HUDEP-2 (cell line): Measurements from ENCODE around the gene C13orf46.
"Not testable (repeated sequence)": the region's sequence is repeated elsewhere in the genome, so short reads cannot be mapped to it uniquely, and the experiment has no call there.

Source experiments
- DNase-seq, 76 experiments: peaks; one replicate each; lab custom pipeline; 2025; ENCODE audit not compliant: unreplicated experiment in 76 of 76; lab: John Stamatoyannopoulos, UW

Gene C13orf46

DNA sequence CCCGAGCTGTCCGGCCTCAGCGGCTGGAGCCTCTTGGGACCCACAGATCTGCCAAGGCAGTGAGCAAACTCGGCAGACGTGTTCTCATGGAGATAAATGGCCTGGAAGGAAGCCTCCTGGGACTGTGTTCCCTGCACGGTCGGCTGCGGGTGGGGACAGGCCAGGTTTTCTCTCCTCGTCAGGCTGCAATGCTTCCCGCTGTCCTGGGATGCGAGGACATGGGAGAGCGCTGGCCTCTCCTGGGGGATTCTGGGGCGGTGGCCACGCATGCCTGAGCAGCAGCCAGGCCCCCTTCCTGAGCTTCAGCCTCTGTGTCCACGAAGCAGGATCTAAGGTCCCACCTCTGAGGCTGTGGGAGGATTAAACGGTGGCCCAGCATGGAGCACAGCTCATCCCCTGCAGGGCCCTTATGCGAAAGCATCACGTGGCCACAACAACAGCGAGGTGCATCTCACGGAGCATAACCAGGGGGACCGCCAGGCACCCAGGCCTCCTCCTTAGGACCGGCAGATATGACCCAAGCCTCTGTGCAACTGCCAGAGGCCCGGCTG, 21.2 kb upstream of the C13orf46 start:
- DNase-seq, result no peak

DNA sequence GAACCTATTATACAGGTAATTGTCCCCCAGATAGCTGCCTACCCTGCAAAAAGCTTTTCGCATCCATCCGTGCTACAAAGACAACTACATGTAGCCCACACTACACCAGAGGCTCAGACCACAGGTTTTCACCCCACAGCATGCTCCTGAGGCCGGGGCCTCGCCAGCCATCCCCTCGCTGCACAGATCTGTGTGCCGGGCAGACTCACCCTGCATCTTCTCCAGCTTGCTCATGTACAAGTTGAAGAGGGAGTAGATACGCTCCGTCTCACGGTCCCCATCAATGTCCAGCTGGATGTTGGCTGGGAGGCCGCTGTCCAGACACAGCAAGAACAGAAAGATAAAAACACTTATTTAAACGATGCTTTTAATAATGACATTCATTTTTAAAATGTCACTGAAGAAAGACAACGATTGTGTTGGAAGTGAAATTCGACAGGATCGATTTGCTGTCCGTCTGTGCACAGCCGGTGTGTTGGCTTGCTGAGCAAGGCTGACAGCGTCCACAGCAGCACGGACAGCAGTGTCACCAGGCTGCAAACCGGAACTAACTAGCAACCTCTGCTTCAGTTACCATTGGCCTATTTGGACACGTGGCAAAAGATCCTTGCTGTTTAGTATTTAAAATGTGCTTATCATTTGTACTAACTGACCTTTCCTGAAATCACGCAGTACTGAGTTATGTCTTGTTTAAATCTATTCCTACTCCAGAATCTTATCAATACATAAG, 18.6 kb upstream of the C13orf46 start:
- DNase-seq, result no peak

DNA sequence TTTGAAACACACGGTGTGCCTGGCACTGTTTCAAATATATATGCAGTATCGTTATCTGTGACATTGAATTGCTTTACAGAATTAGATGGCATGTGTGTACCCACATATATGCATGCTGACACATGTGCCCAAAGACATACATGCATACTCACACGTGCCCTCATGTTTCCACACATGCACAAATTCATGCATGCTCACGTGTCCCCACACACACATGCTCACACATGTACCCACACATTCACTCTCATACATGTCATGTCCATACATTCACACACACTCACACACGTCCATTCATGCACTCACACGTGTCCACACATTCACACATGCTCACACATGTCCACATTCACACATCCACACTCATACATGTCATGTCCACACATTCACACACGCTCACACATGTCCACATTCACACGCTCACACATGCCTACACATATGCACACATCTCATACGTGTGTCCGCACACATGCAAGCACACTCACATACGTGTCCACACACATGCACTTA, 17.9 kb upstream of the C13orf46 start:
- no peak for DNase-seq

DNA sequence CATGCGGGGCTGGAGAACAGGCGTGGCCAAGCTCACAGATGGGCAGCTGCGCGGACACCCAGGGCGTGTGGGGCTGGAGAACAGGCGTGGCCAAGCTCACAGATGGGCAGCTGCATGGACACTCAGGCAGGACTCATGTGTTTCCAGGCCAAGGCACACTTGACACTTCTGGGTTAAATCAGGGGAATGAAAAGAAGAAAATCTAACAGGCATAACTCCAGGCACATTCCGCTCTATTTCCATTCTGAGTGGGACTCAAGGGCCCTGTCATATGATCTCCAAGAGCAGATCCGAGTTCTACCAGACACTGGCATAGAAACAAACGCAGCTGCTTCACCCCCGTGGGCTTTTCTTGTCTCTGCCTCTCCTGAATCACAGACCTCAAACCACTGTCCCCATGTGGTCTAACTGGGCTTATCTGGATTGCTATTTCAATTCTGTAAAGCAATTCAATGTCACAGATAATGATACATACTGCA, 17.4 kb upstream of the C13orf46 start:
- DNase-seq, result no peak

DNA sequence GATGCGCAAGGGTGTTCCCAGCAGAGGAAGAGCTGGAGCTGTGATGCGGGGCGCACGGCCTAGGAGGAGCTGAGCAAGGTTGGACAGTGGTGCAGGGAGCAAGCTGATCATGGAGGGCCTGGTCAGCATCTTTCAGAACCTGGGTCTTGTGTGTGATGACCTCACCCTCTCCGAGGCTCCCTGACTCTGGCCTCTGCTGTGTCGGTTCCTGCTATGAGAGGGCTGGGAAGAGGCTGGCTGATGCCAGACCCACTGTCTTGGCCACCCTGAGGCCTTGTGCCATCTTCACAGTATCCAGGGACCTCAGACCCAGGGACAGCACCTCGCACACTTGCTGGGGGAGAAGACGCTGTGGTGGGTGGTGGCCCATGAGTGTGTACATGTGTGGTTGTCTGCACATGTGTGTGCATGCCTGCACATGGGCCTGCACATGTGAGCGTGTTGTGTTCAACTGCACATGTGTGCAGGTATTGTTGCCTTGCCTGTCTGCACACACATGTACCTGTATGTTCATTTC, 16.5 kb upstream of the C13orf46 start:
- DNase-seq, result no peak

DNA sequence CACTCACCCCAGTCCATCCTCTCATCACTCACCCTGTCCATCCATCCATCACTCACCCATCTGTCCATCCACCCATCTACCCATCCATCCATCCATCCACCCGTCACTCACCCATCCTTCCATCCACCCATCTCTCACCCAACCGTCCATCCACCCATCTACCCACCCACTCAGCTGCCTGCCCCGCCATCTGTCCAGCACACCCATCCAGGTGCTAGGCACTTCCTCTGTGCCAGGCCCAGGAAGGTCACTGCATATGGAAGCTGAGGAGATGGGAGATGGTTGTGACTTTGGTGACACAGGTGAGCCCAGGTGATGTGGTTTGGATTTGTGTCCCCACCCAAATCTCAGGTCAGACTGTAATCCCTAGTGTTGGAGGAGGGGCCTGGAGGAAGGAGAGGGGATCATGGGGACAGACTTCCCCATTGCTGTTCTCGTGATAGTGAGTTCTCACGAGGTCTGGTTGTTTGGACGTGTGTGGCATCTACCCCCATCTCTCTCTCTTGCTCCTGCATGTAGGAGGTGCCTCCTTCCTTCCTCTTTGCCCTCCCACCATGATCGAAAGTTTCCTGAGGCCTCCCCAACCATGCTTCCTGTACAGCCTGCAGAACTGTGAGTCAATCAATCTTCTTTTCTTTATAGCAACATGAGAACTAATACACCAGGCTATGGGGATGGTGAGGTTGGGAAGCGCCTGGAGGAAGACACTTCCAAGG, 15.9 kb upstream of the C13orf46 start:
- no peak for DNase-seq

DNA sequence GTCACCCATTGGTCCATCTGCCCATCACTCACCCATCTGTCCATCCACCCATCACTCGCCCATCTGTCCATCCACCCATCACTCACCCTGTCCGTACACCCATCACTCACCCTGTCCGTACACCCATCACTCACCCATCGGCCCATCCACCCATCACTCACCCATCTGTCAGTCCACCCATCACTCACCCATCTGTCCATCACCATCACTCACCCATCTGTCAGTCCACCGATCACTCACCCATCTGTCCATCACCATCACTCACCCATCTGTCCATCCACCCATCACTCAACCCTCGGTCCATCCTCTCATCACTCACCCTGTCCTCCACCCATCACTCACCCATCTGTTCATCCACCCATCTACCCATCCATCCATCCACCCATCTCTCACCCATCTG, 15.0 kb upstream of the C13orf46 start:
- DNase-seq, result not testable (repeated sequence)

DNA sequence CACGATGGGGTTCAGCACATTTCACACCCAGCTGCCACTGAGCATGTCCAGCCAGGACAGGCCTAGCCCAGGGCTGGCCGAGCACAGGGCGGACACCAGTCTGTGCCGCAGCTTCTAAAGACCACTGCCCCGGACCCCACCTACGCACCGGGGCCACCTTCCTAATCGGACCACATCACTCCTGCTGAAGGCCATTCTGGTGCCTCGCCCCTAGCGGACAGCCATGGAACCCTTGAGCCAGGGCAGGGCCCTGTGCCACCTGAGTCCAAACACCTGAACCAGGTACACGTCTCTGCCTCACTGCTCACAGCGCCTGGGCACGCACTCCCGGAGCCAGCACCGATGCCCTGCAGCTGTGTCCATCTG, 8.4 kb upstream of the C13orf46 start:
- no peak for DNase-seq

DNA sequence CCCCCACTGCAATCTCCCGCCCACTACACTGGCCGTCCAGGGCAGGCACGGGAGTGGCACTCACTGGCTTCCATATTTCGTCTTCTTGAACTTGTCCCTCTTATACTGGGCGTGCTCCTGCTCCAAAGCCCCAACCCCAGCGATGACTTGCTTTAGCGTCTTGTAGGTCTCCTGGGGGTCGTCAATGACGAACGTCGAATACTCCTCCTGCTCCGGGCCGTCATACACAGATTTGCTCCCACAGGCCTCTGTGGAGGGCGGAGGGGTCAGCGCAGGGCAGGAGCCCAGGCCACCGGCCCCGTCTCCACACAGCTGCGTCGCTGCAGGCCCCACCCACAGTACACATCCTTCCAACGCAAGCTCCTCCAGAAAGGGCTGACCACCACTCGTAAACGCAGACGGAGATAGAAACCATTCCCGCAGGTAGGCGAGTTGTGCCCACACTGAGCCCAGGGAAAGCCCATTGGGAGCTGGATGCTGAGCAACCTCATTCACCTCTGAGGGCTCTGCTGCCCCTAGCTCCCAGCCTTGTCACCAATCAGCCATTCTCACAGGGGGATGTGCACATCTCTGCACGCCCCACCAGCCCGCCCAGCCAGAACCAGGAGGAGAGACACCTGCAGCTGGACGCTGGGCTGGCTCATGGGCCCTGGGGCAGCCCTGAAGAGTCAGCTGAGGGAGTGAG, 7.9 kb upstream of the C13orf46 start:
- DNase-seq, result no peak

DNA sequence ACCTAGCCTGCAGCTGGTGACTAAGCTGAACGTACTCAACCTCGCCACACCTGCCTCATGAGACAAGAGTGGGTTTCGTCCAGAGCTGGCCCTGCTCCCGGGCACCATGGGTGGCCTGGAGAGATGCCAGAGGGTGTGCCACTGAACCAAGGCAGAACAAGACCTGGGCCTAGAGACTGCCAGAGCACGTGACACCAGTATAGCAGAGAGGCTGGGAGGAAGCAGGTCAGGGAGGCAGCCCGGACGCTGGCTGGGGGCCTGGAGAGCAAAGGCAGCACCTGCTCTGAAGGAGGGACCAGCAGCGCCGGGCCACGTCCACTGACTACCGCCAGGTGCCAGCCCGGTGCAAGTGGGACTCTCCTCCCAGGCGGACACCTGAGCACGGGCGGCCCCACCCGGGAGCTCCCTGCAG, 7.3 kb upstream of the C13orf46 start:
- peak in 61 of 76 experiments; percentile 11 to 94 (median 63) for DNase-seq

DNA sequence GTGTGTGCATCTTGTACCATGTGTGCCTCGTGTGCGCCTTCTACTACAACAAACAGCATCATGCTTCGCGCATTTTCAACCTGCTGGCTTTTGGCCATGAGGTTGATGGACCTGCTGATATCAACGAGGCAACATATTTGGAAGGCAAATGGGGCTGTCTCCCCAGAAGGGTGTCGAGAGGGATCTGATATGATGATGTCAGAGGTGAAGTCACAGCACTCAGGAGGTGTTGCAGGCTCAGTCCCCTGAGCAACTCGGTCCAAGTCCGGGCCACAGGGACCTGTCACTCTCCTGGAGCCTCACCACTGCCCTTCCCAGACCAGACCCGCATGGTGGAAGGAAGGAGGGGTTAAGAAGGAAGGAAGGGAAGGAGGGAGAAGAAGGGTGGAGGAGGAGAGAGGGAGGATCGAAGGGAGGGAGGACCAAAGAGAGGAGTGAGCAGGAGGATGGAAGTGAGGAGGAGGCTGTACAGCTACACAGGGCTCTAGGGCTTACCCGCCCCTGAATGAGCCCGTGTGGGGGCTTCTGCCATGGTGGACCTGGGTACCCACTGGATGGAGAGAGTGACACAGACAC, 6.7 kb upstream of the C13orf46 start:
- no peak for DNase-seq

DNA sequence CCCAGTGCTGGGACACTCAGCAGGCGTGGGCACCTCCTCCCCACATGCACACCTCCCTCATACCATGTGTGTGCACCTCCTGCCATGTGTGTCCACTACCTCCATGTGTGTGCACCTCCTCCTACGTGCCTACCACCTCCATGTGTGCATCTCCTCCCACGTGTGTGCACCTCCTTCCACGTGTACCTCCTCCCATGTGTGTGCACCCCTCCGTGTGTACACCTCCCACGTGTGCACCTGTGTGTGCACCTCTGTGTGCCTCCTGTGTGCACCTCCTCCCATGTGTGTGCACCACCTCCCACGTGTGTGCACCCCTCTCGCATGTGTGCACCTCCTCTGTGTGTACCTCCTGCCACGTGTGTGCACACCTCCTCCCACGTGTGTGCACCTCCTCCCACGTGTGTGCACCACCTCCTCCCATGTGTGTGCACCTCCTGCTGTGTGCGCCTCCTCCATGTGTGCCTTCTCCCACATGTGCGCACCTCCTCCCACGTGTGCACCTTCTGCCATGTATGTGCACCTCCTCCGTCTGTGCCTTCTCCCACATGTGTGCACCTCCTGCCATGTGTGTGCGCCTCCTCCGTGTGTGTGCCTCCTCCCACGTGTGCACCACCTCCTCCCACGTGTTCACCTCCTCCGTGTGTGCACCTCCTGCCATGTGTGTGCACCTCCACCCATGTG, 6.1 kb upstream of the C13orf46 start:
- no peak for DNase-seq

DNA sequence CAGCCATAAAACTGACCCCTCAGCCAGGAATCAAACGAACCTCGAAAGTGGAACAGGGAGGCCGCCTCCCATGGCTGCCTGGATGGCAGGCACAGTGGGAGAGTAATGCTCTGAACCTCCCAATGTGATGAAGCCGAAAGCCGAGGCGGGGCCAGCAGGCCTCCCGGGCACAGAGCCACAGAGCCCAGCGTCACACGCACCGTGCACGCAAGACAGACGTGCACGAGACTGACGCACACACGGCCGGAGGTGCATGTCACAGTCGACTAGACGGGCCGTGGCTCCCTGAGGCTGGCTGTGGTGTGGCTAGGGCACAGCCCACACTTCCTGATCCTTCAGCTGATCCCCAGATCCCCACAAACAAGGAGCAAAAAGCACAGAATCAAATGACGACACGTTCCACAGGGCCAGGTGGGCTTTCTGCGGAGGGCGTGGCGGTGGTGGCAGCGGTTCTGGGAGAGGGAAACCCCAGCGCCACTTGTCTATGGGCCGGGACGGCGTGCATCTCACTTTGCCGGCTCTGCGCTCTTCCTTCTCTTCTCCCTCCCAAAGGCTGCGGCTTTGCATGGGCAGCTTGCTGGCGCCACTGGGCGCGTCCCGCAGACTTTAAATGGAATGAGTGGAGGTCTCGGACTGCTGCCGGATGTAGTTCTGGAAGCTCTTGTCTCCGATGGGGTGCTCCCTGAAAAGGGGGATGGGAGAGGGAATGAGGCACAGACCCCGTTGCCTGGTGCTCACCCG, 5.0 kb upstream of the C13orf46 start:
- no peak for DNase-seq

DNA sequence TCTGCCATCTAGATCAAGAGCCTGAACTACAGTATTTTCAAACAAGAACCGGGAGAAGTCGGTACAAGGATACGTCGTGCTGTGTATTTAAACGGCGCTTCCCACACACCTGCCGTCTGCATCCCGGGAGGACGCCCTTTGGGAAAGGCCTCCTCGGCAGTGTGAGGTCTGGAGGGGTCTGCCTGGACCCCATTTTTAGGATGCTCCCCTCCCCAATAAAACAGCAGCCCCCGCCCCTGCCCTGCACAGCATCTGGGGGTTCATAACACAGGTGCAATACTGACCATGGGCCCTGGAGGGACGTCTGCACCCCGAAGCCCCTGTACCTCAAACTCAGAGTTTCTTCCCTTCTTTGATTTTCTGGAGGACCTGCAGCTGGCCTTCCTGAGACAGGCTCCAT, 4.1 kb upstream of the C13orf46 start:
- DNase-seq, result no peak

DNA sequence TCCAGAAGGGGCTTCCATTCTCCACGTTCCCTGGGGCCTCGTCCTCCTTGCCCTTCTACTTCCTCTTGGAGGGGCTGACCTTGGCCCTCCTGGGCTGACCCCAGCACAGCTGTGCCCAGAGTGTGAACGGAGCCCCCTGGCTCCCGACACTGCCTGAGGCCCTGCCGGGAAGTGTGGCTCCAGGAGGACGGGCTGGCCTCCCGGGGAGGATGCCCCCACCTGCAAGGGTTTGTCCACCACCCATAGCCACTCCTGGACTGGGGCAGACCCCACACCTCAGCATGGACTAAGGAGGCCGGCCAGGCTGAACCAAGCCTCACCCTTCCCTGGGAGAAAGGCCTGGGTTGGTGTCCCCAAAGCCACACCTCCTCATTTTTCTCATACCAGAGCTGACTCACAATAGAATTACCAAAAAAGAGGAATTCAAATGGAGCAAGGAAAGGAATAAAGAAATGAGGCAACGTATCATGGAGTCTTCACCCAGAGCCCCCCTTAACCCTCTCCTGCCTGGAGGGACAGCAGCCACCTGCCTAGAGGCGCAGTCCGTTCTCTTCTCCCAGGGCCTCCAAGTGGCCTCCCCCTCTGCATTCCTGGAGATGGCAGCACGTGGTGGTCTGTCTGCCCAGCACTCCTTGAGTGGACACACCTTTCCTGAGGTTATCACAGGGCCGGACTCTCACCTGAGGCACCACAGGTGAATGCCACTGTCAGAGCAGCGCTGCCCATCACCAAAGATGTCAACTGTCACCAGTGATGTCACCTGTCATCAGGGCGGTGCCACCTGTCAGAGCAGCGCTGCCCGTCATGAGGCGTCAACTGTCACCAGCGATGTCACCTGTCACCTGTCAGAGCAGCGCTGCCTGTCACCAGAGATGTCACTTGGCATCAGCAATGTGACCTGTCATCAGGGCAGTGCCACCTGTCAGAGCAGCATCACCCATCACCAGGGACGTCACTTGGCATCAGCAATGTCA, 3.1 kb upstream of the C13orf46 start:
- DNase-seq, result no peak

DNA sequence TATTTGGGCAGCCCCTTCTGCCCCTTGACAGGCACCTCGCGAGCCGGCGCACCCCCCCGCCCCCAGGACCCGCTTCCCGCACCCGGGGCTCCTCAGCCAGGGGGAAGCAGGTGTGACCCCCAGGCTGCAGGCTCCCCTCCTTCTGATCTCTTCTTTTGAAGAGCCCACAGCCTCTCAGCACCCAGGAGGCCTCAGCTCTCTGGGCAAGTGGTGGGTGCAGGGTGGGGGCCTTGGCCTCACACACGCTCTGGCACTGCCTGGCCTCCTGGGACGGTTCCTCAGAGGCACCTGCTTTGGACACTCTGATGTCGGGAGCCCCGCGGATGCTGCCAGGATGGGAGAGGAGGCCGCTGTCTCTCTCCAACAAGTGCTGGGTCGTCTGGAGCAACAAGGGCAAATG, 1.5 kb upstream of the C13orf46 start:
- no peak for DNase-seq

DNA sequence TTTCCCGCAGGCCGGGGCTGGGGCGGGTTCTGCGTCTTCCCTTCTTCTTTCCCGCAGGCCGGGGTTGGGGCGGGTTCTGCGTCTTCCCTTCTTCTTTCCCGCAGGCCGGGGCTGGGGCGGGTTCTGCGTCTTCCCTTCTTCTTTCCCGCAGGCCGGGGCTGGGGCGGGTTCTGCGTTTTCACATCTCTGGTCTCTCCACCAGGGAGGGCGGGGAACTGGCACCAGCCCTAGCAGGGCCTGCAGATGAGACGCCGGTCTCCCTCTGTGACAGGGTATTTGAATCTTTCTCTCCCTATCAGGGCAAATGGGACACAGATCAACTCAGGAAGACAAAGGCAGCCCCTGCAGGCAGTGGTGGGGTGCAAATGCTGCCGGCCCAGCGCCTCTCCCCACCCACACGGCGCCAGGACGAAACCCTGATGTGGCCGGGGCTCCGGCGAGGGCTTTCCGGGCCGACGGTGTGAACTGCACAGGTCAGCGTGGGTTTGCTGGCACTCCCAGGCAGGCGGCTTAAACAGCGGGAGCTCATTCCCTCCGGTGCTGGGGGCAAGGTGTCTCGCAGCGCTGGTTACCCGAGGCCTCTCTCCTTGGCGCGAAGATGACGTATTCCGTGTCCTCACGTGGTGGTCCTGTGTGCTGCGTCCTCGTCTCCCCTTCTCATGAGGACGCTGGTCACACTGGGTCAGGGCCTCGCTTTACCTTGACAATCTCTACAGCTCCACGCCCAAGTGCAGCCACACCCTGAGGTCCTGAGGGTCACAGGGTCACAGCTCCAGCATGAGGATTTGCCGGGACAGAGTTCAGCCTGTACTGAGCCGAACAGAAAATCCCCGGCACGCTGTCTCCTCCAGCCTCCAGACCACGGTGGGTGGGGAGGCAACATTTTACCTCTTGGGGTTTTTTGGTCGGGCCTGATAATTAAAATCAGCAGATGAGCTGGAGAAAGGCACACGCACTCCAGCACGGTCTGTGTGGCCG, 717 bp upstream of the C13orf46 start:
- DNase-seq, result no peak
